HG03457 (cell line): ENCODE measurements around the gene HDAC4.

Source experiments
- ATAC-seq: cut with Tn5 transposase; IDR thresholded peaks from one replicate; pipeline ENCODE4 v1.9.1; 2021; ENCODE audit warnings: moderate number of reproducible peaks; ENCODE audit not compliant: unreplicated experiment

HDAC4 gene

GRCh38 chr2:239116456-239117246 lies 284.2 kb downstream of the HDAC4 start:
- no peak for ATAC-seq

GRCh38 chr2:239115616-239116015 lies 285.2 kb downstream of the HDAC4 start:
- no peak for ATAC-seq

- ATAC-seq = no peak
Measured at GRCh38 chr2:239114616-239115265, 286.1 kb downstream of the HDAC4 start.

- ATAC-seq = no peak
Measured at GRCh38 chr2:239114119-239114581, 286.7 kb downstream of the HDAC4 start.

- no peak for ATAC-seq
Measured at GRCh38 chr2:239113615-239114014, 287.2 kb downstream of the HDAC4 start.

GRCh38 chr2:239113171-239113570 lies 287.6 kb downstream of the HDAC4 start:
- no peak for ATAC-seq

GRCh38 chr2:239112127-239112774 lies 288.6 kb downstream of the HDAC4 start:
- no peak for ATAC-seq

- ATAC-seq = no peak
Measured at GRCh38 chr2:239111401-239112100, 289.3 kb downstream of the HDAC4 start.

- ATAC-seq = no peak
Measured at GRCh38 chr2:239110595-239111048, 290.2 kb downstream of the HDAC4 start.

- no peak for ATAC-seq
Measured at GRCh38 chr2:239109928-239110545, 290.8 kb downstream of the HDAC4 start.

GRCh38 chr2:239109041-239109927 lies 291.5 kb downstream of the HDAC4 start:
- ATAC-seq = no peak

- no peak for ATAC-seq
Measured at GRCh38 chr2:239108459-239108858, 292.4 kb downstream of the HDAC4 start.

- no peak for ATAC-seq
Measured at GRCh38 chr2:239107936-239108335, 292.9 kb downstream of the HDAC4 start.

GRCh38 chr2:239106966-239107365 lies 293.9 kb downstream of the HDAC4 start:
- ATAC-seq = no peak

- no peak for ATAC-seq
Measured at GRCh38 chr2:239106314-239106908, 294.4 kb downstream of the HDAC4 start.

- no peak for ATAC-seq
Measured at GRCh38 chr2:239105234-239105633, 295.6 kb downstream of the HDAC4 start.

- ATAC-seq = no peak
Measured at GRCh38 chr2:239104800-239105199, 296.0 kb downstream of the HDAC4 start.

- ATAC-seq = no peak
Measured at GRCh38 chr2:239103125-239104098, 297.4 kb downstream of the HDAC4 start.
